Spleen (tissue), 11 donors: Measurements from ENCODE around the gene CCDC3. TPM values are rescaled to one million over a fixed set of nuclear protein-coding genes. Genes with fewer than 3 reads are reported as not detected.

Experiments
- DNase-seq: peaks from one replicate; pipeline ENCODE4 v3.0.0-alpha.2; 2020
- H3K27ac ChIP-seq, 8 donors: fragments of 200-600 bp; sonication (generic) in 7 of 8; 1 replicate in 4 of 8; 2 replicates in 4 of 8; pipeline versions ENCODE4 v1.5.0 to v1.8.0; 2016 to 2021; ENCODE audit warnings: inconsistent platforms in 4 of 8, mild to moderate bottlenecking in 4 of 8, moderate library complexity in 1 of 8
- H3K27me3 ChIP-seq, 7 donors: fragments of 200-600 bp; sonication (generic) in 6 of 7; replicated peaks in 1 of 7; 1 replicate in 4 of 7; 2 replicates in 3 of 7; pipeline versions ENCODE4 v1.5.0 to v1.8.0; 2016 to 2021; ENCODE audit warnings: inconsistent platforms in 3 of 7, mild to moderate bottlenecking in 1 of 7
- H3K36me3 ChIP-seq, 6 donors: fragments of 200-600 bp; sonication (generic) in 5 of 6; 1 replicate in 4 of 6; 2 replicates in 2 of 6; pipeline versions ENCODE4 v1.5.0 to v1.8.0; 2016 to 2021; ENCODE audit warnings: inconsistent platforms in 2 of 6
- H3K4me1 ChIP-seq, 6 donors: fragments of 200-600 bp; sonication (generic) in 5 of 6; 1 replicate in 3 of 6; 2 replicates in 3 of 6; pipeline versions ENCODE4 v1.5.0 to v1.8.0; 2016 to 2021; ENCODE audit warnings: inconsistent platforms in 3 of 6
- H3K4me3 ChIP-seq, 8 donors: fragments of 200-600 bp; sonication (generic) in 7 of 8; 1 replicate in 4 of 8; 2 replicates in 4 of 8; pipeline versions ENCODE4 v1.5.0 to v1.8.0; 2016 to 2021; ENCODE audit warnings: inconsistent platforms in 4 of 8, mild to moderate bottlenecking in 4 of 8, moderate library complexity in 2 of 8
- H3K9me3 ChIP-seq, 8 donors: fragments of 200-600 bp; sonication (generic) in 7 of 8; 1 replicate in 4 of 8; 2 replicates in 4 of 8; pipeline versions ENCODE4 v1.5.0 to v1.8.0; 2016 to 2021; ENCODE audit warnings: inconsistent platforms in 4 of 8
- POLR2A ChIP-seq, 3 donors: fragments of 450-650 bp; IDR thresholded peaks; one replicate each; pipeline ENCODE4 v1.5.1; 2017; ENCODE audit warnings: antibody characterized with exemption in 3 of 3, mild to moderate bottlenecking in 1 of 3
- POLR2AphosphoS5 ChIP-seq, 3 donors: sonication (generic); formaldehyde crosslinking; IDR thresholded peaks; one replicate each; pipeline ENCODE4 v1.5.1; 2017; ENCODE audit warnings: antibody characterized with exemption in 3 of 3
- WGBS, 5 donors: extraction: QIAGEN DNeasy Blood & Tissue Kit in 3 of 5; methylation state at CpG; one replicate each; pipeline versions ENCODE4 v1.1.5 to v1.1.7; 2013 to 2018; 5-methylcytosine and 5-hydroxymethylcytosine counted together
- intact Hi-C: fragments of 100-400 bp; cut with DNase I; formaldehyde crosslinking; loops from one replicate; pipeline ENCODE4 v1.15.0; 2023; ENCODE audit warnings: low total_unique reads
- polyA plus RNA-seq, 3 donors: library from polyadenylated mRNA; stranded (reverse); fragments of 200-250 nt; gene quantifications; one replicate each; pipeline ENCODE4 v1.2.1, GENCODE V29; 2013
- total RNA-seq, 7 donors: library from RNA; depleted of rRNA in 3 of 7; stranded (reverse); fragments of >200 nt in 3 of 7; fragmentation: NEBNext Ultra II Directional in 4 of 7; extraction: Animal tissue kit (Norgen Biotek cat#: 25700) in 4 of 7; gene quantifications; one replicate each; pipeline versions ENCODE4 v1.1.0 to v1.2.1, GENCODE V29; 2016 to 2021
- TF ChIP-seq, protein P1 (sequence below), 11 experiments: fragments of 200-600 bp in 7 of 11; fragments of 450-650 bp in 4 of 11; sonication (generic) in 4 of 11; IDR thresholded peaks in 8 of 11; conservative IDR thresholded peaks in 3 of 11; 1 replicate in 7 of 11; 2 replicates in 4 of 11; pipeline versions ENCODE4 v1.4.0 to v1.8.0; 2016 to 2021; ENCODE audit warnings: antibody characterized with exemption in 11 of 11, inconsistent platforms in 4 of 11, mild to moderate bottlenecking in 1 of 11
- donor health status: healthy with polysubstance abuse.
- donor health status: DM: no; HTN: no; CAD: no; lungs with moderate emphysema.
- donor health status: DM: no; HTN: no; CAD: no.
- donor health status: Bipolar disorder and iron deficiency.
- donor health status: healthy.
- donor health status: DM: no; HTN: no; CAD: no.
- donor health status: DM: yes; HTN: yes; CAD: no.

CCDC3 gene
- total and polyA plus RNA-seq, 10 donors, result 4.7 to 36.9 (median 26.8) TPM

DNA sequence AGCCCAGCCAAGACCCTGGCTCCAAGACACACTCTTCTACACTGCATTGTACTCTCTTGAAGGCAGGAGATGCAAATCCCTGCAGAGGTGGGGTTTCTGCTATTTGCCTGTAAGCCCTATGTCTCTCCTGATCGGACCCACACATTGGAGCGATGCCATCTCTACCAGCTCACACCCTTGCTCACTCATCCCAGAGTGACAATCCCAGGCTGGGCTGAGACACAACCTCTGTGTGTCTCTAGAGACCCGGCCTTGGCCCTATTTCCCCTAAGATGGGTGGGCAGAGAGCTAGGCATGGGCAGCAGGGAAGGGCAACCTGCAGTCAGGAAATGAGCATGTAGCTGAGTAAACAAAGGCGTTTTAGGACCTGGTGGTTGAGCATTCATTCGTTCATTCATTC lies 25.6 kb downstream of the CCDC3 start:
- TF ChIP-seq POLR2AphosphoS5 (IDR thresholded peaks at IDR 0.05), result no peak
- TF ChIP-seq POLR2A (IDR thresholded peaks at IDR 0.05), result no peak
- TF ChIP-seq, protein P1, sequence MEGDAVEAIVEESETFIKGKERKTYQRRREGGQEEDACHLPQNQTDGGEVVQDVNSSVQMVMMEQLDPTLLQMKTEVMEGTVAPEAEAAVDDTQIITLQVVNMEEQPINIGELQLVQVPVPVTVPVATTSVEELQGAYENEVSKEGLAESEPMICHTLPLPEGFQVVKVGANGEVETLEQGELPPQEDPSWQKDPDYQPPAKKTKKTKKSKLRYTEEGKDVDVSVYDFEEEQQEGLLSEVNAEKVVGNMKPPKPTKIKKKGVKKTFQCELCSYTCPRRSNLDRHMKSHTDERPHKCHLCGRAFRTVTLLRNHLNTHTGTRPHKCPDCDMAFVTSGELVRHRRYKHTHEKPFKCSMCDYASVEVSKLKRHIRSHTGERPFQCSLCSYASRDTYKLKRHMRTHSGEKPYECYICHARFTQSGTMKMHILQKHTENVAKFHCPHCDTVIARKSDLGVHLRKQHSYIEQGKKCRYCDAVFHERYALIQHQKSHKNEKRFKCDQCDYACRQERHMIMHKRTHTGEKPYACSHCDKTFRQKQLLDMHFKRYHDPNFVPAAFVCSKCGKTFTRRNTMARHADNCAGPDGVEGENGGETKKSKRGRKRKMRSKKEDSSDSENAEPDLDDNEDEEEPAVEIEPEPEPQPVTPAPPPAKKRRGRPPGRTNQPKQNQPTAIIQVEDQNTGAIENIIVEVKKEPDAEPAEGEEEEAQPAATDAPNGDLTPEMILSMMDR (IDR thresholded peaks at IDR 0.05 in 8 of 11, conservative IDR thresholded peaks at IDR 0.05 in 3 of 11), result no peak
- Histone ChIP-seq H3K27me3 (peaks cover 0 to 6% (median 0%) of the 10 kb centered on the region in 7 donors), H3K4me1 (no peaks in the 10 kb centered on the region), H3K27ac (no peak overlapping the region), H3K4me3 (no peak overlapping the region), H3K9me3 (no peaks in the 10 kb centered on the region), H3K36me3 (no peaks in the 10 kb centered on the region)
- DNase-seq, result no peak
- 67 to 80% (median 77%) methylated on average over 5 of the region's 5 CpGs for WGBS, 5 donors
- intact Hi-C loops, result no loop called here

DNA sequence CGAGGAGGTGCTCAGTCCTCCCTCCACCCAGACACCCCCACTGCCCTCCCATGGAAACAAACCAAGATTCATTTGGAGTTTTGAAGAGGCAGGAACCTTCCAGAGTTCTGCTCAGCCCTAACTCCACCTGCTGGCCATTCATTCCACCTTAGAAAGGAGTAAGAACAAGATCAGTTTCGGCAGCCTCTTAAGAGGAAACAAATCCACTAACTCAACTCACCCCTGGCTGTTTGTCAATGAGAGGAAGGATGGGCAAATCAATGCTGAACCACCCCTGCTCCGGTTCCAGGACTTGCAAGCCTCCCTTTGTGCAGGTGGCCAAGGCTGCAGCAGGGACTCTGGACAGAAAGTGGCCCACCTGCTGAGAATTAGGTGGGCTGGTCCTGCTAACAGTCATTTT lies 26.2 kb downstream of the CCDC3 start:
- H3K4me3 ChIP-seq, result no peak overlapping the region
- H3K4me1 ChIP-seq, result no peaks in the 10 kb centered on the region
- H3K36me3 ChIP-seq, result no peaks in the 10 kb centered on the region
- intact Hi-C loops, result no loop called here
- peaks cover 0 to 4% (median 0%) of the 10 kb centered on the region in 7 donors for H3K27me3 ChIP-seq
- H3K9me3 ChIP-seq, result no peaks in the 10 kb centered on the region
- WGBS, 5 donors, result 55 to 82% (median 66%) methylated on average over 3 of the region's 3 CpGs
- H3K27ac ChIP-seq, result no peak overlapping the region
- no peak for TF ChIP-seq POLR2AphosphoS5 (IDR thresholded peaks at IDR 0.05)
- TF ChIP-seq POLR2A (IDR thresholded peaks at IDR 0.05), result no peak
- TF ChIP-seq, protein P1 (IDR thresholded peaks at IDR 0.05 in 8 of 11, conservative IDR thresholded peaks at IDR 0.05 in 3 of 11), result no peak
- DNase-seq, result no peak

DNA sequence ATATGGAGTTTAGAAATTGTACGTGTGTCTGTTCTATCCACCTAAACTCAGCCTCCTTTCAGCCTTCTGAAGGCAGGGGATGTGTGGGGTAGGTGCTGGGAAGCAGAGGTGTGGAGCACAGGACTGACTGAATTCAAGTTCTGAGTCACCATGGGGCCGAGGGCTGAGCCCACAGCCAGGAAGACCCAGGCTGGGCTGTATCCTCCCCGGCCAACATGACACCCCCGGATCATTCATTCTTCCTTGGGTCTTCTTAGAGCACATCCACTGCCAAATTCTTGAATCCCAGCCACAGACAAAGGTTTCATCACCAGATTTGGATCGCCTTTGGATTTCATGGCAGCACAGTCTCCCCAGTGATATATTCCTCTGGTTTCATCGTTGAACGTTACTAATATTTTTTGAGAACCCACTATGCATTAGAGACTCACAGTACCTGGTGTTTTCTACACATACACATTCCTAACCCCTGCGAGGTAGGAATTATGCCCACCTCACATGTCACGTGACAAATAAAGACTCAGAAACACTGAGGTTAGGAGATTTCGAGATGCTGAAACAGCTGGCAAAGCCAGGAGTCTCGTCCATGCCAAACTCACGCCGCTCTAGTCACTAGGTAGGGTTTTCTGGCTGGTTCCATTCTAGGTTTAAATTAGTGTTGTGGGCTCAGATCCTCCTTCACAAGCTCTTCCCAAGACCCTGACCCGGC lies 26.9 kb downstream of the CCDC3 start:
- intact Hi-C loops, result no loop called here
- no peaks in the 10 kb centered on the region for H3K4me1 ChIP-seq

DNA sequence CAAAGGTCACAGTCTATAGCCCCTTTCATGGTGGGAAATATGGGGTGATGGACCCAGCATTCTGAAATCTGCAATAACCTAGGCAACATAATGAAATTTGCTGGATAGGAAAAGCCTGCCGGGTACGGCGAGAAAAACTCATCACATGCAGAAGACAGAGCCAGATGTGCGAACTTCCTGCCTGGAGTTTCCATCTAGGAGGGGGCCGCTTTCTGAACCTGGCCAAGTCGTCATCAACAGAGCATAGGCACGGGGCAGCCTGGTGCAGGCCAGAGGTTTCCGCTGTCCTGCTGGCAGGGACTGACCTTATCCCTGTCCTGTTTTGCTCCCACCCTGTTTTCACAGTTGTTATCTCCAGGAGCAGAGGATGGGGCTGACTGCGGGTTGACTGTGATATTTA lies 27.4 kb downstream of the CCDC3 start:
- TF ChIP-seq, protein P1 (IDR thresholded peaks at IDR 0.05 in 8 of 11, conservative IDR thresholded peaks at IDR 0.05 in 3 of 11), result no peak
- TF ChIP-seq POLR2AphosphoS5 (IDR thresholded peaks at IDR 0.05) (no peak), POLR2A (IDR thresholded peaks at IDR 0.05) (no peak)
- H3K4me3 ChIP-seq, result no peak overlapping the region
- no peaks in the 10 kb centered on the region for H3K4me1 ChIP-seq
- H3K36me3 ChIP-seq, result no peaks in the 10 kb centered on the region
- H3K27ac ChIP-seq, result no peak overlapping the region
- no peak for DNase-seq
- 88 to 95% (median 94%) methylated on average over 9 of the region's 9 CpGs for WGBS, 5 donors
- H3K27me3 ChIP-seq, result no peaks in the 10 kb centered on the region
- H3K9me3 ChIP-seq, result peaks cover 0 to 8% (median under 1%) of the 10 kb centered on the region in 8 donors
- intact Hi-C loops, result no loop called here

More for the DNA sequence above, 26.9 kb downstream of the CCDC3 start:
- no peak overlapping the region for H3K27ac ChIP-seq
- peaks cover 0 to 5% (median 0%) of the 10 kb centered on the region in 8 donors for H3K9me3 ChIP-seq
- H3K36me3 ChIP-seq, result no peaks in the 10 kb centered on the region
- no peaks in the 10 kb centered on the region for H3K27me3 ChIP-seq
- no peak overlapping the region for H3K4me3 ChIP-seq
- WGBS, 5 donors, result 89 to 93% (median 92%) methylated on average over 14 of the region's 14 CpGs
- no peak for DNase-seq
- TF ChIP-seq, protein P1 (IDR thresholded peaks at IDR 0.05 in 8 of 11, conservative IDR thresholded peaks at IDR 0.05 in 3 of 11), result no peak
- TF ChIP-seq POLR2AphosphoS5 (IDR thresholded peaks at IDR 0.05) (no peak), POLR2A (IDR thresholded peaks at IDR 0.05) (no peak)
